Measurements from ENCODE around the gene CUTA.

Gene CUTA

DNA sequence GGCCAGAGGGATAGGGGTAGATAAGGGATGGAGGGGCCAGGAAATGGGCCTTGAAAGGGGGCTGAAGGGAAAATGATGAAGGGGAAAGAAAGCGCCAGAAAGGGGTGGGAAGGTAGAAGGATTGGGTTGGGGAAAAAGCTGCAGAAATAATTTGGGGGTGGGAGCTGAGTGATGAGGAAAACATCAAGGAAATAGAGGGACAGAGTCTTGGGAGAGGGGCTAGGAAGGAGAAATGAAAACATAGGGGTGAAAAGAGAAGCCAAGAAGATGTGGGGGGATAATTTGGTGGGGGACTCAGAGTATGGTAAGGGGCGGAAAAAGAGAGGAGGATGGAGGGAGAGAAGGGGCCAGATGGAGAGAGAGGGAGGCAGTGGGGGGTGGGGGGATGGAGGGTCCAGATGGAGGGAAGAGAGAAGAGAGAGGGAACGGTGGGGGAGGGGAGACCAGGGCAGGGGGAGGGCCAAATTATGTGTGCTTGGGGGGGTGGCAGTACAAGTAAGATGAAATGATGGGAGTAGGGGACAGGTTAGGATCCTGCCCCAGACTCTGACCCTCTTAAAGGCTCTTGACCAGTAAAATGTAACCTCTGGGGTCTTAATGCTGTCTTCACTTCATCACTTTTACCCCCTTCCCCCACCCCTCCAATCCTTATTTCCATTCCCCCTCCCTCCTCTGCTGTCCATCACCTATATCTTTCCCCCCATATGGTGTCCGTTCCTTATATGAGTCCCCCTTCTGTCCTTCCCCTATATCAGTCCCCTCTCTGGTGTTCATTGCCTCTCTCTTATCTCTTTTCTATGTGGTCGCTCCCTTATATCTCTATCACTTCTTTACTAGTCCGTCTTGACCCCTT, 2.8 kb upstream of the CUTA start:
- no peak overlapping the region for H3K9ac ChIP-seq (ENCODE audit: insufficient read length)
- no peak for TF ChIP-seq FOXP2 (optimal IDR thresholded peaks at IDR 0.05; ENCODE audit: control extremely low read depth, extremely low read length, insufficient read depth)
- no peak for TF ChIP-seq POLR2AphosphoS5 (IDR thresholded peaks at IDR 0.05; ENCODE audit: borderline replicate concordance, low read depth, low read length)
- TF ChIP-seq EZH2 (IDR thresholded peaks at IDR 0.05) = no peak

DNA sequence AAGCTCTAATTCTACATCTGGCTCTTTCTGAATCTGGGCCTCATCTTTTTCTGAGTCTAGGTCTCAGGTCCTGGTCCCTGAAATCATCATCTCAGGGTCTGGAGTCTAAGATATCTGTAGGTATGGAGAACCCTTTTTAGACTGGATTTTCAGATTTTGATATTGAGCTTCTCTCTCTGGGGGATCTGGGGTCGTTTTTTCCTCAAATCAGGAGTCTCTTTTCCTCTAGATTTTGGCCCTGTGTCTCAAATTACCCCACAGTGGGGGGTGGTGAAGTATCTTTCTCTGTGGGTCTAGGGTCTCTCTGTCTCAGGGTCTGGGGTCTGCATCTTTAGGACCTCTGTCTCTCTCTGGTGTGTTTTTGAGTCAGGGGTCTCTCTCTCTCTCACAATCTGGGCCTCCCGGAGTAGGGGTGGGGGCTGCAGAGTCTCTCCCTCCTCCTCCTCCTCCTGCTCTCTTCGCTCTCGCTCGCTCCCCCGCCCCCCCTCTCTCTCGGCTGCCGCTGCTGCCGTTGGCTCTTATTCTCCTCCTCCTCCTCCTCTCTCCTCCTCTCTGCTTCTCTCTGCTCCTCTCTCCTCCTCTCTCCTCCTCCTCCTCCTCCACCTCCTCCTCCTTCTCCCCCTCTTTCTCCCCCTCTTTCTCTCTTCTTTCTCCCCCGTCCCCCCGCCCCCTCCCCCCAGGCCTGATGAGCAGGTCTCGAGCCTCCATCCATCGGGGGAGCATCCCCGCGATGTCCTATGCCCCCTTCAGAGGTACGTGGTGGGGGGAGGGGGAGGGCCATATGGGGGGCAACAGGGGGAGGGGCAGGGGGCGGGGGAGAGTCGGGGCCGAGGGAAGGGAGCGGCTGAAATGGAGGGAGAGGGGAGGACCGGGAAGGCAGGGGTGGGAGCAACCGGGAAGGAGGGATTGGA, 1.9 kb upstream of the CUTA start, which contains the start of gene SYNGAP1:
TSS of gene SYNGAP1 (plus strand) at position 486 of the 911 bp plus-strand sequence. CDS start at position 686, 200 bp downstream.
- no peak for DNase-seq (ENCODE audit: low read depth, low spot score)
- H3K9ac ChIP-seq (ENCODE audit: insufficient read length) = peak within 1 kb of the TSS; percentile 76

More for the DNA sequence above, 2.8 kb upstream of the CUTA start:
- peaks cover 4% of the 10 kb centered on the region; the same call in 1 of the 2 replicates for H3K36me3 ChIP-seq (ENCODE audit: insufficient read depth, low read length)
- H3K4me3 ChIP-seq = no peak overlapping the region
- no peak overlapping the region for H3K27ac ChIP-seq
- no peak for DNase-seq (ENCODE audit: low read depth, low spot score)
- no peaks in the 10 kb centered on the region for H3K9me3 ChIP-seq (ENCODE audit: low read depth, low read length)

DNA sequence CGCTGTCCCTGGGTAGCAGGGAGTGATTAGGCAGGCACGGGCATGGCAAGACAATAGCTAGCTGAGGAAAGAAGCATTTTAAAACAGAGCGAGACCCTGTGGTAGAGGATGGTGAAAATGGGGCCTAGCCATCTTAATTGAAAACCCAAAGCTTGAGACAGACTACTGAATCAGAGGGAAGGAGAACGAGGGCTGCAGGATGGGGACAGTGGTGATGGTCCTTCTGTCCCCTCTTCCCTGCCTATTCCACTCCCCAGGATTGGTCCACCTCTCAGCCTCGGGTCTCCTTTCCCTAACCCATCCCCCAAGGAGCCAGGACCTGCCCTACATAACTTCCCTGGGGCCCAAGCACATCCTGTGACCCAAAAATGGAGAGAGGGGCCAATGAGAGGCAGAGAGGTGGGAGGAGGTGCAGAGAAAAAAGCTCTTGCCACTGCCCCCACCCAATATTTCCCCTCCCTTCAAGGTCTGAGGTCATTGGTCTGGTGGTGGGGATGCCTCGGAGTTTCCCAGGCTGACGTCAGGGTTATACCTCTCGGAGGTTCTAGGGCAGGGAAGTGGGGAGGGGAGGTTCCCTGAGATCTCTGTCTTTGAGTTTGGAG, 884 bp upstream of the CUTA start:
- Histone ChIP-seq H3K9me3 (ENCODE audit: low read depth, low read length) (no peaks in the 10 kb centered on the region), H3K9ac (ENCODE audit: insufficient read length) (peak overlapping the region; percentile 76), H3K4me3 (peak overlapping the region; percentile 83), H3K27ac (peak overlapping the region; percentile 94), H3K36me3 (ENCODE audit: insufficient read depth, low read length) (peaks cover 18% of the 10 kb centered on the region; the same call in 1 of the 2 replicates)
- no peak for TF ChIP-seq POLR2AphosphoS5 (IDR thresholded peaks at IDR 0.05; ENCODE audit: borderline replicate concordance, low read depth, low read length)
- no peak for TF ChIP-seq EZH2 (IDR thresholded peaks at IDR 0.05)
- no peak for TF ChIP-seq FOXP2 (optimal IDR thresholded peaks at IDR 0.05; ENCODE audit: control extremely low read depth, extremely low read length, insufficient read depth)
- no peak for DNase-seq (ENCODE audit: low read depth, low spot score)

More for the DNA sequence above, 1.9 kb upstream of the CUTA start, which contains the start of gene SYNGAP1:
- Histone ChIP-seq H3K36me3 (ENCODE audit: insufficient read depth, low read length) (peaks cover 13% of the 10 kb centered on the region; the same call in 1 of the 2 replicates), H3K4me3 (peak within 1 kb of the TSS; percentile 62), H3K27ac (peak within 1 kb of the TSS; percentile 94), H3K9me3 (ENCODE audit: low read depth, low read length) (no peaks in the 10 kb centered on the region)
- no peak for TF ChIP-seq POLR2AphosphoS5 (IDR thresholded peaks at IDR 0.05; ENCODE audit: borderline replicate concordance, low read depth, low read length)
- no peak for TF ChIP-seq EZH2 (IDR thresholded peaks at IDR 0.05)
- TF ChIP-seq FOXP2 (optimal IDR thresholded peaks at IDR 0.05; ENCODE audit: control extremely low read depth, extremely low read length, insufficient read depth) = no peak

DNA sequence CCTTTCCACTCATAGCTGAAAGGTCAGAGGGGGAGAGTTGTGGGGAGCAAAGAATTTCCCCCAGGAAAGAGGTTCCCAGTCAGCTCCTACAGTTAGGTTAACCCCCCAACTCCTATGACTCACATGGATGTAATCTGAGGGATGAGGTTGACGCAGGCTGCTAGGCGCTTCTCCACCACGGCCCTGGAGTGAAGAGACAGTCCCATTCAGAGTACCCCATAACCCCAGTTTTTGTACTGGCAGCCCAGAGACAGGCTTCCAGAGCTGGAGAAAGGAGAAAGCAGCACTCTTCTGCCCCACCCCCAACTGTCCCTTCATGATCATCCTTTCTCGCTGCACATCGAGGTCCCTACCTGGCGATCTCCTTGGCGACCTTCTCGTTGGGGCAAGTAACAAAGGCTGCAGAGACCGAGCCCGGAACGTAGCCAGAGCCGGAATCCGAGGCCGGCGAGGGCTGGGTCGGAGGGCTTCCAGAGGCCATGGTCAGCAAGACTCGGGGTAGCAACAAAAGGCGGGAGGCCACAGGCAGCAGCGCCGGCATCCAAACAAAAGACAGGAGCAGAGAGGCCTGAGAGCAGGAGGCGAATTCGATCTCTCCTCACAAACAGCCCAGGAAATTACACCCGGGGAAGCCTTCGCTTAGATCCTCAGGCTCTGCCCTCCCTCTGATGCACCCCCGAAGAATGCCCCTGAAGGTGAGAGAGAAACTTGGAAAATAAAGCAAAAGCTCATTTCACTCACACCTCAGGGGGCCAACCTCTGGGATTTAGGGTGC, 592 bp downstream of the CUTA start:
- Histone ChIP-seq H3K4me3 (peak overlapping the region; percentile 83), H3K9ac (ENCODE audit: insufficient read length) (peak overlapping the region; percentile 83), H3K27ac (peak overlapping the region; percentile 26; the same call in 1 of the 2 replicates), H3K9me3 (ENCODE audit: low read depth, low read length) (no peaks in the 10 kb centered on the region), H3K36me3 (ENCODE audit: insufficient read depth, low read length) (peaks cover 25% of the 10 kb centered on the region; the same call in 1 of the 2 replicates)
- TF ChIP-seq EZH2 (IDR thresholded peaks at IDR 0.05) (no peak), FOXP2 (optimal IDR thresholded peaks at IDR 0.05; ENCODE audit: control extremely low read depth, extremely low read length, insufficient read depth) (no peak), POLR2AphosphoS5 (IDR thresholded peaks at IDR 0.05; ENCODE audit: borderline replicate concordance, low read depth, low read length) (0 out of 2 replicates have a peak, but pooled peaks have one; percentile 9)
- DNase-seq (ENCODE audit: low read depth, low spot score) = no peak

DNA sequence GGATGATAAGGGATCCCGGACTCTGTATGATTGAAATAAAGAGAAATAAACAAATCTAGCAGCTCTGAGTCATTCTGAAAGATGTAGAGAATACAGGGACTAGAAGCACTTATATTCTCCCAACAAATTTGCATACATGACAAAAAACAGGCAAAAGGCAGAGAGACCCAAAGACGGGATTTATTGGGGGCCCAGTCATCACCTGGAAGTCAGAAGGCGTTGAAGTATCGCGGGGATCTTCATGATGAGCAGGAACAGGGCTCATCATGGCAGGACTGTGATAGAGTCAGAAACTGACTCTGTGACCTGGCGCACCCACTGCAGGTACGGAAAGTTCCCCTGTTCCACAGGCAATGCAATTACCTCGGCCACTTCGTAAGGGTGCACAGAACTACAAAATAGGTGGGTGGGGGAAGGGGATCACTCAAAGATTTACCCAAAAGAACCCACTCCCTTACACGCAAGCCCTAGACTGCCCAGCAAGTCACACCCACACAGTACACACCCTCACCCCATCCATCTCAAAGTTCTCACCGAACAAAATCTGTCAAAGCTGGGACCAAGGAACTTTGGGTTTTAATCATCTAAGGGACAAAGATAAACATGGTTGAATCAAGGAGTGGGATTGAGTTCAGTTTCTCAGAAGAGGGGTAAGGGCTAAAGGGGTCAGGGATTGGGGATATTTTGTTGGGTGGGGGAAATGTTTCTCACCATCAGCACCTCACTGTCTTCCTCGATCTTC, 1.4 kb downstream of the CUTA start:
- Histone ChIP-seq H3K27ac (no peak overlapping the region), H3K9ac (ENCODE audit: insufficient read length) (peak overlapping the region; percentile 83)
- TF ChIP-seq POLR2AphosphoS5 (IDR thresholded peaks at IDR 0.05; ENCODE audit: borderline replicate concordance, low read depth, low read length) (no peak), FOXP2 (optimal IDR thresholded peaks at IDR 0.05; ENCODE audit: control extremely low read depth, extremely low read length, insufficient read depth) (no peak), EZH2 (IDR thresholded peaks at IDR 0.05) (no peak)

DNA sequence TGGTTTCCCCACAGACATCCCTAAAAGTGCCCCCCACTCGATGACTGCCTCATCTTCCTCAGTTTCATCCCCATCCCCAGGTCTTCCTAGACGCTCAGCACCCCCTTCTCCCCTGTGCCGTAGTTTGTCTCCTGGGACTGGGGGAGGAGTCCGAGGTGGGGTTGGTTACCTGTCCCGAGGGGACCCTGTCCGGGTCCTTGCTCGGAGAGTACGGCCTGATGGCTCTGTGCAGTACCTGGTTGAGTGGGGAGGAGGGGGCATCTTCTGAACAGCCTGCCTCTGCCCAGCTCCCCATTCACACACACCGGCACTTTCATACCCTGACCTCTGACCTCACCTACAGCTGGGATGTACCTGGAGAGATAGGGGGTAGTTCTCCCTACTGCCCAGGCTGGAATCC, 2.1 kb downstream of the CUTA start:
- no peak for DNase-seq (ENCODE audit: low read depth, low spot score)
- no peak overlapping the region for H3K9ac ChIP-seq (ENCODE audit: insufficient read length)
- no peak overlapping the region for H3K27ac ChIP-seq
- H3K4me3 ChIP-seq = no peak overlapping the region
- TF ChIP-seq POLR2AphosphoS5 (IDR thresholded peaks at IDR 0.05; ENCODE audit: borderline replicate concordance, low read depth, low read length) (no peak), FOXP2 (optimal IDR thresholded peaks at IDR 0.05; ENCODE audit: control extremely low read depth, extremely low read length, insufficient read depth) (no peak), EZH2 (IDR thresholded peaks at IDR 0.05) (no peak)
- H3K9me3 ChIP-seq (ENCODE audit: low read depth, low read length) = no peaks in the 10 kb centered on the region
- H3K36me3 ChIP-seq (ENCODE audit: insufficient read depth, low read length) = peaks cover 25% of the 10 kb centered on the region; the same call in 1 of the 2 replicates

More for the DNA sequence above, 1.4 kb downstream of the CUTA start:
- Histone ChIP-seq H3K36me3 (ENCODE audit: insufficient read depth, low read length) (peaks cover 25% of the 10 kb centered on the region; the same call in 1 of the 2 replicates), H3K4me3 (peak overlapping the region; percentile 83), H3K9me3 (ENCODE audit: low read depth, low read length) (no peaks in the 10 kb centered on the region)
- no peak for DNase-seq (ENCODE audit: low read depth, low spot score)

All from SK-N-MC (cell line).